AG04450 (cell line): Measurements from ENCODE around the gene SMIM24. TPM values are rescaled to one million over a fixed set of nuclear protein-coding genes. Genes with fewer than 3 reads are reported as not detected.

Experiments
- CTCF ChIA-PET: fragments of 300-600, 350-600 bp; formaldehyde crosslinking; extraction: SDS; loops from one replicate; lab custom pipeline; 2022; ENCODE audit warnings: antibody characterized with exemption, inconsistent platforms; lab: Charles Lee
- POLR2A ChIA-PET: fragments of 350-600 bp; formaldehyde crosslinking; extraction: SDS; loops from one replicate; lab custom pipeline; 2021; ENCODE audit warnings: antibody characterized with exemption, inconsistent platforms; lab: Yijun Ruan, JAX
- DNase-seq: peaks from one replicate; pipeline ENCODE4 v3.0.0-alpha.2; 2011; ENCODE audit warnings: low read depth, low spot score
- H3K27ac ChIP-seq: one replicate; pipeline ENCODE4 v1.5.1; 2012; ENCODE audit warnings: low read depth, low read length, control low read depth
- H3K27me3 ChIP-seq: one replicate; pipeline ENCODE4 v1.6.0; 2012; ENCODE audit warnings: low read length; ENCODE audit not compliant: control insufficient read depth, insufficient read depth
- H3K4me3 ChIP-seq: 2 replicates; pipeline ENCODE4 v1.5.1; 2011; ENCODE audit warnings: mild to moderate bottlenecking, low read depth, low read length, control low read depth
- H3K9me3 ChIP-seq: 2 replicates; pipeline ENCODE4 v1.5.1; 2012; ENCODE audit warnings: low read length; ENCODE audit not compliant: control insufficient read depth, insufficient read depth
- CTCF ChIP-seq: IDR thresholded peaks from 2 replicates; pipeline ENCODE4 v1.5.1; 2011; ENCODE audit warnings: low read depth, low read length, control low read depth, inconsistent platforms
- polyA plus RNA-seq: library from polyadenylated mRNA; depleted of rRNA; stranded (reverse); fragments of >200 nt; gene quantifications from 2 replicates; pipeline ENCODE4 v1.2.3, GENCODE V29; 2011

The SMIM24 gene
- polyA plus RNA-seq, 1 experiment = 0.19 TPM

GRCh38 chr19:3456925-3457527 is 23.3 kb downstream of the SMIM24 start:
- H3K27me3 ChIP-seq = no peaks in the 10 kb centered on the region
- H3K9me3 ChIP-seq = no peaks in the 10 kb centered on the region; the same call in 1 of the 2 replicates
- H3K27ac ChIP-seq = peak overlapping the region; percentile 21
- POLR2A ChIA-PET = no interaction called here
- no peak for DNase-seq
- CTCF ChIA-PET = no interaction called here
- TF ChIP-seq CTCF = no peak
- H3K4me3 ChIP-seq = no peak overlapping the region

GRCh38 chr19:3455960-3456601 is 24.2 kb downstream of the SMIM24 start:
- TF ChIP-seq CTCF = no peak
- no peaks in the 10 kb centered on the region for H3K27me3 ChIP-seq
- ChIA-PET CTCF (no interaction called here), POLR2A (interaction anchor here (0.6 kb wide), 1 partner anchor 13 kb away, joined by 3 read pairs; no protein-coding TSS in a partner anchor)
- DNase-seq = no peak
- no peaks in the 10 kb centered on the region; the same call in 1 of the 2 replicates for H3K9me3 ChIP-seq
- no peak overlapping the region for H3K4me3 ChIP-seq
- peak overlapping the region; percentile 11 for H3K27ac ChIP-seq

GRCh38 chr19:3455393-3455955 is 24.9 kb downstream of the SMIM24 start:
- peak overlapping the region; percentile 11 for H3K27ac ChIP-seq
- CTCF ChIA-PET = interaction anchor here (1.2 kb wide), 1 partner anchor 26 kb away, joined by 3 read pairs; no protein-coding TSS in a partner anchor
- H3K27me3 ChIP-seq = no peaks in the 10 kb centered on the region
- DNase-seq = no peak
- no peak for TF ChIP-seq CTCF
- POLR2A ChIA-PET = interaction anchor here (0.6 kb wide), 1 partner anchor 14 kb away, joined by 3 read pairs; no protein-coding TSS in a partner anchor
- H3K4me3 ChIP-seq = no peak overlapping the region
- H3K9me3 ChIP-seq = no peaks in the 10 kb centered on the region; the same call in 1 of the 2 replicates

- no peak overlapping the region for H3K4me3 ChIP-seq
- no peaks in the 10 kb centered on the region for H3K27me3 ChIP-seq
- H3K9me3 ChIP-seq = no peaks in the 10 kb centered on the region; the same call in 1 of the 2 replicates
- POLR2A ChIA-PET = no interaction called here
- DNase-seq = no peak
- CTCF ChIA-PET = interaction anchor here (1.2 kb wide), 1 partner anchor 25 kb away, joined by 3 read pairs; no protein-coding TSS in a partner anchor
- peak overlapping the region; percentile 21 for H3K27ac ChIP-seq
- no peak for TF ChIP-seq CTCF
Measured at GRCh38 chr19:3454656-3455392, 25.5 kb downstream of the SMIM24 start.
